ENCODE data around the gene ABHD13.

The ABHD13 gene

GRCh38 chr13:108218044-108218974 is at the start of gene ABHD13:
Gene ABHD13 (plus strand): TSS chr13:108218392. CDS start chr13:108229219, 10,827 bp downstream.
- Histone ChIP-seq H2AFZ (ENCODE audit: low read length) (0 out of 2 replicates have a peak within 1 kb of the TSS, but pooled peaks have one; percentile 56), H3F3A (ENCODE audit: insufficient read depth, low read length) (0 out of 2 replicates have a peak, but pooled peaks cover 9% of the 10 kb centered on the region), H4K20me1 (ENCODE audit: insufficient read depth, low read length) (peaks cover 5% of the 10 kb centered on the region; the same call in 1 of the 2 replicates), H3K27ac (ENCODE audit: low read depth, low read length, poor library complexity, severe bottlenecking) (peak within 1 kb of the TSS; percentile 68), H3K9me3 (ENCODE audit: low read length) (no peaks in the 10 kb centered on the region), H3K36me3 (ENCODE audit: insufficient read depth, low read length) (no peaks in the 10 kb centered on the region), H3K4me2 (ENCODE audit: low read length) (peak within 1 kb of the TSS; percentile 85), H3K79me2 (ENCODE audit: insufficient read depth, low read length) (peaks cover 6% of the 10 kb centered on the region; the same call in 1 of the 2 replicates), H3K4me1 (ENCODE audit: insufficient read depth, low read length, severe bottlenecking) (peaks cover 51% of the 10 kb centered on the region), H3K4me3 (ENCODE audit: low read depth, low read length, poor library complexity, severe bottlenecking) (peak within 1 kb of the TSS; percentile 84), H3K9me2 (ENCODE audit: low read depth, low read length) (no peaks in the 10 kb centered on the region), H3K27me3 (ENCODE audit: insufficient read depth, low read length) (no peaks in the 10 kb centered on the region), H3K9ac (ENCODE audit: low read length) (peak within 1 kb of the TSS; percentile 83)
- TF ChIP-seq CTCF (IDR thresholded peaks at IDR 0.05; ENCODE audit: low read length) (no peak), EZH2 (IDR thresholded peaks at IDR 0.05; ENCODE audit: borderline replicate concordance, low read length) (no peak)

GRCh38 chr13:108168929-108169328 is 49.3 kb upstream of the ABHD13 start:
- H3K36me3 ChIP-seq (ENCODE audit: insufficient read depth, low read length) = no peaks in the 10 kb centered on the region
- H3K9me3 ChIP-seq (ENCODE audit: low read length) = no peaks in the 10 kb centered on the region
- peaks cover 8% of the 10 kb centered on the region; the same call in 1 of the 2 replicates for H3K27me3 ChIP-seq (ENCODE audit: insufficient read depth, low read length)
- H3K9me2 ChIP-seq (ENCODE audit: low read depth, low read length) = no peaks in the 10 kb centered on the region
- no peaks in the 10 kb centered on the region for H4K20me1 ChIP-seq (ENCODE audit: insufficient read depth, low read length)
- TF ChIP-seq CTCF (IDR thresholded peaks at IDR 0.05; ENCODE audit: low read length) (no peak), EZH2 (IDR thresholded peaks at IDR 0.05; ENCODE audit: borderline replicate concordance, low read length) (no peak)
- no peak overlapping the region for H3K4me2 ChIP-seq (ENCODE audit: low read length)
- no peak overlapping the region for H3K27ac ChIP-seq (ENCODE audit: low read depth, low read length, poor library complexity, severe bottlenecking)
- no peaks in the 10 kb centered on the region for H3K4me1 ChIP-seq (ENCODE audit: insufficient read depth, low read length, severe bottlenecking)
- no peaks in the 10 kb centered on the region for H3F3A ChIP-seq (ENCODE audit: insufficient read depth, low read length)
- H2AFZ ChIP-seq (ENCODE audit: low read length) = no peak overlapping the region
- no peaks in the 10 kb centered on the region for H3K79me2 ChIP-seq (ENCODE audit: insufficient read depth, low read length)
- no peak overlapping the region for H3K4me3 ChIP-seq (ENCODE audit: low read depth, low read length, poor library complexity, severe bottlenecking)
- no peak overlapping the region for H3K9ac ChIP-seq (ENCODE audit: low read length)

GRCh38 chr13:108176685-108177274 is 41.4 kb upstream of the ABHD13 start:
- Histone ChIP-seq H4K20me1 (ENCODE audit: insufficient read depth, low read length) (no peaks in the 10 kb centered on the region), H3K9me2 (ENCODE audit: low read depth, low read length) (no peaks in the 10 kb centered on the region), H3K4me1 (ENCODE audit: insufficient read depth, low read length, severe bottlenecking) (no peaks in the 10 kb centered on the region), H3K4me3 (ENCODE audit: low read depth, low read length, poor library complexity, severe bottlenecking) (no peak overlapping the region), H3F3A (ENCODE audit: insufficient read depth, low read length) (no peaks in the 10 kb centered on the region), H3K27ac (ENCODE audit: low read depth, low read length, poor library complexity, severe bottlenecking) (no peak overlapping the region), H3K79me2 (ENCODE audit: insufficient read depth, low read length) (no peaks in the 10 kb centered on the region), H2AFZ (ENCODE audit: low read length) (no peak overlapping the region), H3K9me3 (ENCODE audit: low read length) (no peaks in the 10 kb centered on the region), H3K9ac (ENCODE audit: low read length) (no peak overlapping the region), H3K4me2 (ENCODE audit: low read length) (no peak overlapping the region), H3K27me3 (ENCODE audit: insufficient read depth, low read length) (no peaks in the 10 kb centered on the region), H3K36me3 (ENCODE audit: insufficient read depth, low read length) (no peaks in the 10 kb centered on the region)
- TF ChIP-seq EZH2 (IDR thresholded peaks at IDR 0.05; ENCODE audit: borderline replicate concordance, low read length) = no peak
- TF ChIP-seq CTCF (IDR thresholded peaks at IDR 0.05; ENCODE audit: low read length) = peak; percentile 60
